MM.1S (cell line): ENCODE data around the gene MX1.

Experiments used
- DNase-seq: peaks from one replicate; pipeline ENCODE4 v3.0.0-alpha.2; 2015
- H2AFZ ChIP-seq: fragments of 300-600 bp; sonication (generic); 2 replicates; pipeline ENCODE4 v1.6.0; 2016; ENCODE audit warnings: antibody characterized with exemption, low read length
- H3F3A ChIP-seq: fragments of 300-600 bp; sonication (generic); 2 replicates; pipeline ENCODE4 v1.6.1; 2016; ENCODE audit warnings: mild to moderate bottlenecking, antibody characterized with exemption, low read length, moderate library complexity, mixed read lengths; ENCODE audit not compliant: insufficient read depth
- H3K27ac ChIP-seq: fragments of 300-600 bp; sonication (generic); 2 replicates; pipeline ENCODE4 v1.5.1; 2016; ENCODE audit warnings: mild to moderate bottlenecking, low read length
- H3K27me3 ChIP-seq: fragments of 300-600 bp; sonication (generic); replicated peaks from 2 replicates; pipeline ENCODE4 v1.6.0; 2016; ENCODE audit warnings: low read length; ENCODE audit not compliant: insufficient read depth
- H3K36me3 ChIP-seq: fragments of 300-600 bp; sonication (generic); replicated peaks from 2 replicates; pipeline ENCODE4 v1.6.1; 2016; ENCODE audit warnings: mild to moderate bottlenecking, low read length, mixed read lengths; ENCODE audit not compliant: insufficient read depth
- H3K4me1 ChIP-seq: fragments of 300-600 bp; sonication (generic); 2 replicates; pipeline ENCODE4 v1.6.1; 2016; ENCODE audit warnings: low read length, mixed read lengths
- H3K4me2 ChIP-seq: fragments of 300-600 bp; sonication (generic); 2 replicates; pipeline ENCODE4 v1.6.0; 2016; ENCODE audit warnings: low read depth, low read length
- H3K4me3 ChIP-seq: fragments of 300-600 bp; sonication (generic); 2 replicates; pipeline ENCODE4 v1.5.1; 2016; ENCODE audit warnings: low read length, mixed read lengths
- H3K79me2 ChIP-seq: fragments of 300-600 bp; sonication (generic); 2 replicates; pipeline ENCODE4 v1.6.1; 2016; ENCODE audit warnings: mixed run types, low read length, mixed read lengths
- H3K9ac ChIP-seq: fragments of 300-600 bp; sonication (generic); 2 replicates; pipeline ENCODE4 v1.6.1; 2016; ENCODE audit warnings: low read length, mixed read lengths
- H3K9me2 ChIP-seq: fragments of 300-600 bp; sonication (generic); replicated peaks from 2 replicates; pipeline ENCODE4 v1.6.1; 2016; ENCODE audit warnings: mild to moderate bottlenecking, low read length, mixed read lengths; ENCODE audit not compliant: insufficient read depth
- H3K9me3 ChIP-seq: fragments of 300-600 bp; sonication (generic); replicated peaks from 2 replicates; pipeline ENCODE4 v1.6.1; 2016; ENCODE audit warnings: mild to moderate bottlenecking, low read length, mixed read lengths; ENCODE audit not compliant: insufficient read depth
- H4K20me1 ChIP-seq: fragments of 300-600 bp; sonication (generic); 2 replicates; pipeline ENCODE4 v1.6.1; 2016; ENCODE audit warnings: mild to moderate bottlenecking, low read length, moderate library complexity, mixed read lengths; ENCODE audit not compliant: insufficient read depth
- EZH2 ChIP-seq: fragments of 300-600 bp; sonication (generic); optimal IDR thresholded peaks from 2 replicates; pipeline ENCODE3; 2017; ENCODE audit warnings: low read depth, mild to moderate bottlenecking, antibody characterized with exemption, low read length, mixed read lengths
- EZH2phosphoT487 ChIP-seq: fragments of 300-600 bp; sonication (generic); IDR thresholded peaks from 2 replicates; pipeline ENCODE4 v1.6.1; 2018; ENCODE audit warnings: antibody characterized with exemption, low read length
- TF ChIP-seq, protein P1 (sequence below): fragments of 300-600 bp; sonication (generic); IDR thresholded peaks from 2 replicates; pipeline ENCODE4 v1.5.1; 2016; ENCODE audit warnings: antibody characterized with exemption, low read length, mixed read lengths

Gene MX1

GRCh38 chr21:41444703-41445464 lies 18.8 kb downstream of the MX1 start:
- H3K79me2 ChIP-seq: no peaks in the 10 kb centered on the region
- no peaks in the 10 kb centered on the region for H3K9me3 ChIP-seq
- DNase-seq: no peak
- no peak overlapping the region for H3K27ac ChIP-seq
- TF ChIP-seq EZH2 (no peak), EZH2phosphoT487 (no peak)
- TF ChIP-seq, protein P1, sequence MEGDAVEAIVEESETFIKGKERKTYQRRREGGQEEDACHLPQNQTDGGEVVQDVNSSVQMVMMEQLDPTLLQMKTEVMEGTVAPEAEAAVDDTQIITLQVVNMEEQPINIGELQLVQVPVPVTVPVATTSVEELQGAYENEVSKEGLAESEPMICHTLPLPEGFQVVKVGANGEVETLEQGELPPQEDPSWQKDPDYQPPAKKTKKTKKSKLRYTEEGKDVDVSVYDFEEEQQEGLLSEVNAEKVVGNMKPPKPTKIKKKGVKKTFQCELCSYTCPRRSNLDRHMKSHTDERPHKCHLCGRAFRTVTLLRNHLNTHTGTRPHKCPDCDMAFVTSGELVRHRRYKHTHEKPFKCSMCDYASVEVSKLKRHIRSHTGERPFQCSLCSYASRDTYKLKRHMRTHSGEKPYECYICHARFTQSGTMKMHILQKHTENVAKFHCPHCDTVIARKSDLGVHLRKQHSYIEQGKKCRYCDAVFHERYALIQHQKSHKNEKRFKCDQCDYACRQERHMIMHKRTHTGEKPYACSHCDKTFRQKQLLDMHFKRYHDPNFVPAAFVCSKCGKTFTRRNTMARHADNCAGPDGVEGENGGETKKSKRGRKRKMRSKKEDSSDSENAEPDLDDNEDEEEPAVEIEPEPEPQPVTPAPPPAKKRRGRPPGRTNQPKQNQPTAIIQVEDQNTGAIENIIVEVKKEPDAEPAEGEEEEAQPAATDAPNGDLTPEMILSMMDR: no peak
- H4K20me1 ChIP-seq: no peaks in the 10 kb centered on the region
- H3K4me3 ChIP-seq: no peak overlapping the region
- H2AFZ ChIP-seq: no peak overlapping the region
- H3K9ac ChIP-seq: no peak overlapping the region
- H3K36me3 ChIP-seq: no peaks in the 10 kb centered on the region
- no peaks in the 10 kb centered on the region for H3F3A ChIP-seq
- no peaks in the 10 kb centered on the region for H3K4me1 ChIP-seq
- H3K27me3 ChIP-seq: no peaks in the 10 kb centered on the region
- no peak overlapping the region for H3K4me2 ChIP-seq
- H3K9me2 ChIP-seq: no peaks in the 10 kb centered on the region

GRCh38 chr21:41445465-41445862 lies 19.4 kb downstream of the MX1 start:
- Histone ChIP-seq H3K4me1 (no peaks in the 10 kb centered on the region), H3K9ac (no peak overlapping the region), H4K20me1 (no peaks in the 10 kb centered on the region), H3K4me2 (no peak overlapping the region), H3K9me3 (no peaks in the 10 kb centered on the region), H3K9me2 (no peaks in the 10 kb centered on the region), H2AFZ (no peak overlapping the region), H3F3A (no peaks in the 10 kb centered on the region), H3K36me3 (no peaks in the 10 kb centered on the region), H3K79me2 (no peaks in the 10 kb centered on the region), H3K27me3 (no peaks in the 10 kb centered on the region), H3K4me3 (no peak overlapping the region), H3K27ac (no peak overlapping the region)
- DNase-seq: no peak
- TF ChIP-seq EZH2phosphoT487 (no peak), EZH2 (no peak)
- TF ChIP-seq, protein P1: no peak

DNA sequence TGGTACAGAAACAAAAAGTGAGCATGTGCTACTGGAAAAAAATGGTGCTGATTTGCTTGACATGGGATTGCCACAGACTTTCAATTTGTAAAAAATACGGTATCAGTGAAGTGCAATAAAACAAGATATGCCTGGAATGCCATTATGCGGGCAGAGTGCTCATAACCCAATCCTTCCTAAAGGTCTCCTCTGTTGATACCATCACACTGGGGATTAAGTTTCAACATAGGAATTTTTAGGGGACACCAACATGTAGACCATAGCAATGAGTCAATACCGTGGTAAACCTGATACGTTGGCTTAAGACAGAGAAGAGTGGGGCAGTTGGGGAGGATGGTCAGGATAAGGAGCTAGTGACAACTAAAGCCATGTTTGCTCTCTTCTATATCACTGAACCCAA lies 20.5 kb downstream of the MX1 start:
- H3F3A ChIP-seq: no peaks in the 10 kb centered on the region
- H3K27ac ChIP-seq: no peak overlapping the region
- H3K9me2 ChIP-seq: no peaks in the 10 kb centered on the region
- H3K4me3 ChIP-seq: no peak overlapping the region
- H2AFZ ChIP-seq: no peak overlapping the region
- DNase-seq: no peak
- H3K9ac ChIP-seq: no peak overlapping the region
- no peaks in the 10 kb centered on the region for H3K27me3 ChIP-seq
- H3K36me3 ChIP-seq: no peaks in the 10 kb centered on the region
- H3K79me2 ChIP-seq: no peaks in the 10 kb centered on the region
- TF ChIP-seq, protein P1: no peak
- TF ChIP-seq EZH2phosphoT487 (no peak), EZH2 (no peak)
- H3K4me2 ChIP-seq: no peak overlapping the region
- no peaks in the 10 kb centered on the region for H3K9me3 ChIP-seq
- H4K20me1 ChIP-seq: no peaks in the 10 kb centered on the region
- H3K4me1 ChIP-seq: no peaks in the 10 kb centered on the region
